ENCODE measurements around the gene RSPO1. TPM values are rescaled to one million over a fixed set of nuclear protein-coding genes. Genes with fewer than 3 reads are reported as not detected.

The RSPO1 gene
- total and polyA plus RNA-seq, 4 experiments from 2014 or later = not detected

- Mint-ChIP-seq H3K36me3 (peaks cover 39 to 60% of the 10 kb centered on the region in 2 donors), H3K27me3 (no peaks in the 10 kb centered on the region), H3K9me3 (no peaks in the 10 kb centered on the region), H3K27ac (peak overlapping the region in 2 of 7 donors; percentile 3 to 48), H3K4me1 (no peaks in the 10 kb centered on the region), H3K4me3 (no peak overlapping the region)
- POLR2A ChIA-PET (ENCODE audit: partially characterized antibody) = no interaction called here
- Histone ChIP-seq H3K9me3 (ENCODE audit: control insufficient read depth in 1 of 2, low read length in 2 of 2) (no peaks in the 10 kb centered on the region), H3K4me3 (ENCODE audit: low read length in 2 of 2) (no peak overlapping the region), H3K4me1 (ENCODE audit: insufficient read depth, low read length) (no peaks in the 10 kb centered on the region), H3K36me3 (ENCODE audit: insufficient read depth, low read length) (peaks cover 46% of the 10 kb centered on the region), H3K27me3 (ENCODE audit: insufficient read depth, low read length) (no peaks in the 10 kb centered on the region), H3K27ac (ENCODE audit: low read depth, low read length) (no peak overlapping the region)
- CTCF ChIA-PET (ENCODE audit: partially characterized antibody) = interaction anchor here (1.1 to 1.3 kb wide), 4 partner anchors 10 to 40 kb away, joined by 3 to 4 read pairs (median 4); partner anchors contain the start of gene SNIP1
- intact Hi-C loops (cut with micrococcal nuclease) = no loop called here
- no peak for DNase-seq
These were observed 69.8 kb downstream of the RSPO1 start for GRCh38 chr1:37564892-37565291.

GRCh38 chr1:37562984-37563383 lies 71.7 kb downstream of the RSPO1 start:
- Mint-ChIP-seq H3K9me3 (no peaks in the 10 kb centered on the region), H3K27me3 (no peaks in the 10 kb centered on the region), H3K36me3 (peaks cover 24 to 41% of the 10 kb centered on the region in 2 donors), H3K4me1 (peaks cover 0 to 1% (median 0%) of the 10 kb centered on the region in 4 donors), H3K27ac (no peak overlapping the region), H3K4me3 (no peak overlapping the region)
- Histone ChIP-seq H3K27ac (ENCODE audit: low read depth, low read length) (no peak overlapping the region), H3K36me3 (ENCODE audit: insufficient read depth, low read length) (peaks cover 27% of the 10 kb centered on the region), H3K4me1 (ENCODE audit: insufficient read depth, low read length) (no peaks in the 10 kb centered on the region), H3K27me3 (ENCODE audit: insufficient read depth, low read length) (no peaks in the 10 kb centered on the region), H3K4me3 (ENCODE audit: low read length in 2 of 2) (no peak overlapping the region), H3K9me3 (ENCODE audit: control insufficient read depth in 1 of 2, low read length in 2 of 2) (no peaks in the 10 kb centered on the region)
- CTCF ChIA-PET (ENCODE audit: partially characterized antibody) = interaction anchor here (1.5 to 1.9 kb wide), 2 partner anchors 19 to 118 kb away, joined by 3 to 9 read pairs; no protein-coding TSS in a partner anchor
- POLR2A ChIA-PET (ENCODE audit: partially characterized antibody) = no interaction called here
- no peak for DNase-seq
- intact Hi-C loops (cut with micrococcal nuclease) = no loop called here

Other genes starting within 250 kb of the RSPO1 start
- 10 to 100 TPM; 54.6 to 60.7 TPM for gene ZC3H12A, start 160.3 kb downstream of the RSPO1 start, total RNA-seq
- gene ZC3H12A, start 160.3 kb downstream of the RSPO1 start, polyA plus RNA-seq = 10 to 100 TPM; 10.6 to 19.9 TPM
- gene MEAF6, start 120.1 kb downstream of the RSPO1 start, total RNA-seq = 10 to 100 TPM; 97.9 to 98.2 TPM
- 100 to 1,000 TPM; 132 to 221 TPM for gene MEAF6, start 120.1 kb downstream of the RSPO1 start, polyA plus RNA-seq
- gene SNIP1, start 80.6 kb downstream of the RSPO1 start, total RNA-seq = 10 to 100 TPM; 29.8 to 30.2 TPM
- gene SNIP1, start 80.6 kb downstream of the RSPO1 start, polyA plus RNA-seq = 1 to 10 TPM; 2.1 to 7.1 TPM
- gene DNALI1, start 78.0 kb downstream of the RSPO1 start, total RNA-seq = under 1 TPM in 1 of 2 experiments, not detected in 1; 0.25 TPM
- gene DNALI1, start 78.0 kb downstream of the RSPO1 start, polyA plus RNA-seq = under 1 TPM in 1 of 2 donors, not detected in 1; 0.69 TPM
- 10 to 100 TPM; 33.9 to 37.1 TPM for gene GNL2, start 39.0 kb downstream of the RSPO1 start, total RNA-seq
- gene GNL2, start 39.0 kb downstream of the RSPO1 start, polyA plus RNA-seq = 10 to 100 TPM; 33.6 to 56.3 TPM
- gene CDCA8, start 57.6 kb upstream of the RSPO1 start, total RNA-seq = 1 to 10 TPM in 1 of 2 experiments, under 1 TPM in 1; 0.61 to 1.3 TPM
- gene CDCA8, start 57.6 kb upstream of the RSPO1 start, polyA plus RNA-seq = 1 to 10 TPM; 1.2 to 2.7 TPM
- under 1 TPM in 1 of 2 experiments, not detected in 1; 0.36 TPM for gene EPHA10, start 130.2 kb upstream of the RSPO1 start, total RNA-seq
- gene EPHA10, start 130.2 kb upstream of the RSPO1 start, polyA plus RNA-seq = not detected
- 1 to 10 TPM; 1.9 to 2.3 TPM for gene MANEAL, start 159.0 kb upstream of the RSPO1 start, total RNA-seq
- gene MANEAL, start 159.0 kb upstream of the RSPO1 start, polyA plus RNA-seq = 1 to 10 TPM in 1 of 2 donors, under 1 TPM in 1; 0.58 to 1.3 TPM
- gene C1orf122, start 172.9 kb upstream of the RSPO1 start, total RNA-seq = 10 to 100 TPM; 12.4 to 13.9 TPM
- 10 to 100 TPM; 21.9 to 28.9 TPM for gene C1orf122, start 172.9 kb upstream of the RSPO1 start, polyA plus RNA-seq
- gene YRDC, start 173.3 kb upstream of the RSPO1 start, total RNA-seq = 10 to 100 TPM; 13.8 to 14.1 TPM
- gene YRDC, start 173.3 kb upstream of the RSPO1 start, polyA plus RNA-seq = 10 to 100 TPM; 21.4 to 28.6 TPM
- 10 to 100 TPM; 30.1 to 32.5 TPM for gene MTF1, start 224.7 kb upstream of the RSPO1 start, total RNA-seq
- 10 to 100 TPM; 12.4 to 21.6 TPM for gene MTF1, start 224.7 kb upstream of the RSPO1 start, polyA plus RNA-seq